GM06990 (cell line): ENCODE results near the gene STARD9.

Source experiments
- DNase-seq: peaks from one replicate; pipeline ENCODE4 v3.0.0-alpha.2; 2011; ENCODE audit not compliant: insufficient read length; ENCODE audit errors: extremely low read depth
- H3K27me3 ChIP-seq: replicated peaks from 2 replicates; pipeline ENCODE4 v1.6.0; 2011; ENCODE audit warnings: low read length; ENCODE audit not compliant: control insufficient read depth, insufficient read depth
- H3K36me3 ChIP-seq: 2 replicates; pipeline ENCODE4 v1.5.1; 2011; ENCODE audit warnings: low read length; ENCODE audit not compliant: control insufficient read depth, insufficient read depth
- H3K4me3 ChIP-seq: replicated peaks from 2 replicates; pipeline ENCODE4 v1.5.1; 2011; ENCODE audit warnings: low read depth, mild to moderate bottlenecking, control low read depth, low read length
- TF ChIP-seq, protein P1 (sequence below): IDR thresholded peaks from 2 replicates; pipeline ENCODE4 v1.5.1; 2011; ENCODE audit warnings: low read length, control low read depth, mild to moderate bottlenecking, inconsistent platforms; ENCODE audit not compliant: insufficient read depth, poor library complexity, severe bottlenecking

Gene STARD9

DNA sequence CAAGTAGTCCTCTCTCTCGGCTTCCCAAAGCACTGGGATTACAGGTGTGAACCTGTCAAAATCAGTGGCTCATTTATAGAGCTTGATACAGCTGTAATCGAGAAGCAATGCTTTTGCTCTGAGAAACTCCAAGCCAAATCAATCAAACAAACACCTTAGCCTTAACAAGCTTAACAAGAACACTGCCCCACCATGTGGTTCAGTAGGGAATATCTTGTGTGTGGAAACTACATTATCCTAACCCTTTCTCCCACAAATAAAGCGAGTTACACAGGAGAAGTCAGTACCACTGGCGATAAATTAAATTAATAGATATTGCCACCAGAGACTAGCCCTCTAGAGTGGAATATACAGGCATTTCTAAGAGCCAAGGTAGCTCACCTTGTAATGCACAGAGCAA lies 147.7 kb downstream of the STARD9 start:
- H3K4me3 ChIP-seq = no peak overlapping the region
- H3K27me3 ChIP-seq = no peaks in the 10 kb centered on the region
- TF ChIP-seq, protein P1, sequence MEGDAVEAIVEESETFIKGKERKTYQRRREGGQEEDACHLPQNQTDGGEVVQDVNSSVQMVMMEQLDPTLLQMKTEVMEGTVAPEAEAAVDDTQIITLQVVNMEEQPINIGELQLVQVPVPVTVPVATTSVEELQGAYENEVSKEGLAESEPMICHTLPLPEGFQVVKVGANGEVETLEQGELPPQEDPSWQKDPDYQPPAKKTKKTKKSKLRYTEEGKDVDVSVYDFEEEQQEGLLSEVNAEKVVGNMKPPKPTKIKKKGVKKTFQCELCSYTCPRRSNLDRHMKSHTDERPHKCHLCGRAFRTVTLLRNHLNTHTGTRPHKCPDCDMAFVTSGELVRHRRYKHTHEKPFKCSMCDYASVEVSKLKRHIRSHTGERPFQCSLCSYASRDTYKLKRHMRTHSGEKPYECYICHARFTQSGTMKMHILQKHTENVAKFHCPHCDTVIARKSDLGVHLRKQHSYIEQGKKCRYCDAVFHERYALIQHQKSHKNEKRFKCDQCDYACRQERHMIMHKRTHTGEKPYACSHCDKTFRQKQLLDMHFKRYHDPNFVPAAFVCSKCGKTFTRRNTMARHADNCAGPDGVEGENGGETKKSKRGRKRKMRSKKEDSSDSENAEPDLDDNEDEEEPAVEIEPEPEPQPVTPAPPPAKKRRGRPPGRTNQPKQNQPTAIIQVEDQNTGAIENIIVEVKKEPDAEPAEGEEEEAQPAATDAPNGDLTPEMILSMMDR = no peak
- peaks cover 39% of the 10 kb centered on the region for H3K36me3 ChIP-seq
- DNase-seq = no peak

- no peak overlapping the region for H3K4me3 ChIP-seq
- no peaks in the 10 kb centered on the region for H3K27me3 ChIP-seq
- TF ChIP-seq, protein P1 = no peak
- peaks cover 42% of the 10 kb centered on the region for H3K36me3 ChIP-seq
- DNase-seq = no peak
Measured at GRCh38 chr15:42724276-42724675, 148.9 kb downstream of the STARD9 start.

- H3K4me3 ChIP-seq = no peak overlapping the region
- no peak for DNase-seq
- peaks cover 48% of the 10 kb centered on the region for H3K36me3 ChIP-seq
Measured at GRCh38 chr15:42725331-42725903, 150.0 kb downstream of the STARD9 start.

DNA sequence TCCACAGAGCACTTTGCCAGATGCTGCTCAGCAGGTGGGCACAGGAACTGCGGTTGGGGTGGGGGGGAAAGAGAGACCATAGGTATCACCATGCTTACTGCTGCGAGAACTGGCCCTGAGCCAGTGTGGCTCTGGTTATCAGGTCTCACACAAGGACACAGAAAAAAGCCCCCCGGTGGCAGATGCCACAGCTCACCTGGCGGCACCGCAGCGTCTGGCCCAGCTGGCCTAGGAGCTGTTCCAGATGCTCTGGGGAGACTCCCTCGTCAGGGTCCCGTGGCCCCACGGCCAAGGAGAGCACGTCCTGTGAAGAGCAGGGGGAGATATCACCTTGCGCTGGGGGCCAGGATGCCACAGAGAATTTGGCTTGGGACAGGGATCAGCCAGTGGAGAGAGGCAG lies 150.7 kb downstream of the STARD9 start:
- TF ChIP-seq, protein P1 = no peak
- H3K4me3 ChIP-seq = no peak overlapping the region
- H3K27me3 ChIP-seq = no peaks in the 10 kb centered on the region
- peaks cover 51% of the 10 kb centered on the region for H3K36me3 ChIP-seq
- DNase-seq = no peak

More at GRCh38 chr15:42725331-42725903, 150.0 kb downstream of the STARD9 start:
- TF ChIP-seq, protein P1 = no peak
- no peaks in the 10 kb centered on the region for H3K27me3 ChIP-seq

- DNase-seq = no peak
- TF ChIP-seq, protein P1 = no peak
- Histone ChIP-seq H3K36me3 (peaks cover 57% of the 10 kb centered on the region), H3K4me3 (no peak overlapping the region), H3K27me3 (no peaks in the 10 kb centered on the region)
Measured at GRCh38 chr15:42727750-42728381, 152.5 kb downstream of the STARD9 start.
